CD4-positive, alpha-beta T cell treated with Interleukin-2 at 100 ng/mL for 4 hours (primary cell): ENCODE results near the gene GALM.
"Not testable (repeated sequence)": the region's sequence is repeated elsewhere in the genome, so short reads cannot be mapped to it uniquely, and the experiment has no call there.

ENCODE experiments used
- DNase-seq: peaks from one replicate; pipeline ENCODE4 v3.0.0-alpha.2; 2020; ENCODE audit warnings: low spot score

The GALM gene

GRCh38 chr2:38682008-38682575 lies 16.2 kb downstream of the GALM start:
- peak; percentile 73 for DNase-seq

GRCh38 chr2:38682620-38683019 lies 16.7 kb downstream of the GALM start:
- not testable (repeated sequence) for DNase-seq

- no peak for DNase-seq
Observed at GRCh38 chr2:38683766-38684165, 17.9 kb downstream of the GALM start.

- no peak for DNase-seq
Observed at GRCh38 chr2:38685116-38685735, 19.3 kb downstream of the GALM start.

GRCh38 chr2:38690499-38691420 lies 24.8 kb downstream of the GALM start:
- peak; percentile 66 for DNase-seq

GRCh38 chr2:38691994-38692393 lies 26.1 kb downstream of the GALM start:
- no peak for DNase-seq

- DNase-seq = no peak
Observed at GRCh38 chr2:38692636-38693318, 26.9 kb downstream of the GALM start.

GRCh38 chr2:38697116-38697840 lies 31.4 kb downstream of the GALM start:
- peak; percentile 77 for DNase-seq

- DNase-seq = no peak
Observed at GRCh38 chr2:38698467-38699003, 32.6 kb downstream of the GALM start.

- peak; percentile 48 for DNase-seq
Observed at GRCh38 chr2:38700113-38700785, 34.3 kb downstream of the GALM start.

GRCh38 chr2:38700881-38701458 lies 35.1 kb downstream of the GALM start:
- no peak for DNase-seq

- DNase-seq = no peak
Observed at GRCh38 chr2:38701542-38701941, 35.6 kb downstream of the GALM start.

GRCh38 chr2:38702413-38702812 lies 36.5 kb downstream of the GALM start:
- no peak for DNase-seq

GRCh38 chr2:38703336-38703735 lies 37.4 kb downstream of the GALM start:
- DNase-seq = not testable (repeated sequence)

- no peak for DNase-seq
Observed at GRCh38 chr2:38704664-38705063, 38.8 kb downstream of the GALM start.

- DNase-seq = no peak
Observed at GRCh38 chr2:38706846-38707345, 41.0 kb downstream of the GALM start.

GRCh38 chr2:38708491-38708890 lies 42.6 kb downstream of the GALM start:
- peak; percentile 38 for DNase-seq

- no peak for DNase-seq
Observed at GRCh38 chr2:38708900-38709566, 43.1 kb downstream of the GALM start.

- DNase-seq = peak; percentile 67
Observed at GRCh38 chr2:38709567-38710194, 43.8 kb downstream of the GALM start.
